WTC11 (cell line): ENCODE data around the gene VAMP2.

Source experiments
- AR ChIP-seq: fragments of 250-450 bp; sonication (Bioruptor Pico); IDR thresholded peaks from 2 replicates; pipeline ENCODE4 v1.9.0; 2021; ENCODE audit warnings: mild to moderate bottlenecking
- CTCF ChIP-seq: fragments of 200-600 bp; IDR thresholded peaks from 2 replicates; pipeline ENCODE4 v1.8.0; 2022; ENCODE audit warnings: antibody characterized with exemption
- ELF4 ChIP-seq: sonication (generic); formaldehyde crosslinking; IDR thresholded peaks from 2 replicates; pipeline ENCODE4 v1.8.1; 2022; ENCODE audit warnings: low read depth, mild to moderate bottlenecking, moderate library complexity, missing genetic modification reagents
- ETV6 ChIP-seq: sonication (generic); formaldehyde crosslinking; IDR thresholded peaks from 2 replicates; pipeline ENCODE4 v1.8.1; 2022; ENCODE audit warnings: mild to moderate bottlenecking, missing genetic modification reagents
- GABPB1 ChIP-seq: sonication (generic); formaldehyde crosslinking; IDR thresholded peaks from 2 replicates; pipeline ENCODE4 v1.8.1; 2023; ENCODE audit warnings: mild to moderate bottlenecking, missing genetic modification reagents
- MXD4 ChIP-seq: fragments of 250-450 bp; sonication (Bioruptor Pico); IDR thresholded peaks from 2 replicates; pipeline ENCODE4 v1.8.0; 2021; ENCODE audit warnings: mild to moderate bottlenecking, moderate library complexity, borderline replicate concordance
- NR3C1 ChIP-seq: sonication (generic); formaldehyde crosslinking; conservative IDR thresholded peaks from 2 replicates; pipeline ENCODE4 v1.8.1; 2023; ENCODE audit warnings: low read depth, mild to moderate bottlenecking, missing genetic modification reagents
- ZBTB21 ChIP-seq: sonication (generic); formaldehyde crosslinking; IDR thresholded peaks from 2 replicates; pipeline ENCODE4 v1.8.1; 2023; ENCODE audit warnings: mild to moderate bottlenecking, missing genetic modification reagents, borderline replicate concordance

- TF ChIP-seq NR3C1 (CRISPR knock-in tag) (no peak), GABPB1 (CRISPR knock-in tag) (no peak), ZBTB21 (CRISPR knock-in tag) (no peak), CTCF (no peak), MXD4 (CRISPR knock-in tag) (no peak), ELF4 (CRISPR knock-in tag) (no peak), ETV6 (CRISPR knock-in tag) (no peak), AR (no peak)
Observed at GRCh38 chr17:8166731-8167130, 4.0 kb upstream of the VAMP2 start.
